Activated CD4-positive, alpha-beta T cell treated with anti-CD3 and anti-CD28 coated beads, Interleukin-2, amount 10 ng/mL, durations not matched to agents 24 days and 14 days (primary cell): Measurements from ENCODE around the gene SCRT2. TPM values are rescaled to one million over a fixed set of nuclear protein-coding genes. Genes with fewer than 3 reads are reported as not detected.
A peak's percentile ranks its signal among the peaks of the same experiment; 100 is the strongest.
"Not testable (repeated sequence)": the region's sequence is repeated elsewhere in the genome, so short reads cannot be mapped to it uniquely, and the experiment has no call there.

Experiments
- DNase-seq: peaks from one replicate; pipeline ENCODE4 v3.0.0; 2022
- H3K27ac Mint-ChIP-seq: one replicate; pipeline ENCODE4 v1.8.0; 2022; ENCODE audit warnings: mild to moderate bottlenecking, mixed read lengths
- H3K27me3 Mint-ChIP-seq: one replicate; pipeline ENCODE4 v1.8.0; 2022; ENCODE audit warnings: mixed read lengths
- H3K36me3 Mint-ChIP-seq: one replicate; pipeline ENCODE4 v1.8.0; 2022; ENCODE audit warnings: low read depth, mild to moderate bottlenecking, mixed read lengths
- H3K4me1 Mint-ChIP-seq: one replicate; pipeline ENCODE4 v1.8.0; 2021; ENCODE audit warnings: mixed read lengths
- H3K4me3 Mint-ChIP-seq: one replicate; pipeline ENCODE4 v1.8.0; 2022; ENCODE audit warnings: mild to moderate bottlenecking, moderate library complexity, mixed read lengths
- H3K9me3 Mint-ChIP-seq: one replicate; pipeline ENCODE4 v1.8.0; 2021; ENCODE audit warnings: mixed read lengths
- intact Hi-C: fragments of 100-400 bp; cut with micrococcal nuclease; formaldehyde crosslinking; loops from one replicate; pipeline ENCODE4 v1.15.1; 2023
- total RNA-seq: library from RNA; stranded (reverse); gene quantifications from 2 replicates; pipeline ENCODE4 v1.2.3, GENCODE V29; 2022

The SCRT2 gene
- total RNA-seq, 1 donor from 2014 or later, result not detected

DNA sequence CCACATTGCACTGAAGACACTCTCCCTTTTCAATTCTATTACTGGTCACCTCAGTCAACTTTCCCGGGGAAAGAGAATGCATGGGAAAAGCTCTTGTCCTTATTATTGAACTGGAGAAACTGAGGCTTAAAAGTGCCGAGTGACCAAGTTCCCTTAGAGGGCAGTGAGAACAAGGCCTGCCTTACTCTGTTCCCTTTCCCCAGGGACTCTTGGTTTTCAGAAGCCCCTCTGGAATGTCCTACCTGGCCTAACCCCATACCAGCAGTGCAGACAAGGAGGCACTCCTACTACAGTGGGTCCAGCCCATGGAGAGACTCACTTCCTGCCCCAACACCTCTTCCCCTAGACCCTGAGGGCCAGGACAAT, 28.8 kb downstream of the SCRT2 start:
- H3K4me3 Mint-ChIP-seq, result no peak overlapping the region
- H3K9me3 Mint-ChIP-seq, result no peaks in the 10 kb centered on the region
- no peak for DNase-seq
- peaks cover 38% of the 10 kb centered on the region for H3K36me3 Mint-ChIP-seq
- H3K27me3 Mint-ChIP-seq, result peaks cover 16% of the 10 kb centered on the region
- H3K4me1 Mint-ChIP-seq, result peaks cover 17% of the 10 kb centered on the region
- H3K27ac Mint-ChIP-seq, result no peak overlapping the region
- intact Hi-C loops, result no loop called here

- intact Hi-C loops, result no loop called here
- no peak for DNase-seq
- Mint-ChIP-seq H3K4me3 (no peak overlapping the region), H3K36me3 (peaks cover 36% of the 10 kb centered on the region), H3K4me1 (peaks cover 15% of the 10 kb centered on the region), H3K9me3 (no peaks in the 10 kb centered on the region), H3K27ac (no peak overlapping the region), H3K27me3 (peaks cover 19% of the 10 kb centered on the region)
Measured at GRCh38 chr20:646107-646867, 29.3 kb downstream of the SCRT2 start.

- H3K27me3 Mint-ChIP-seq, result peaks cover 22% of the 10 kb centered on the region
- H3K27ac Mint-ChIP-seq, result no peak overlapping the region
- H3K9me3 Mint-ChIP-seq, result no peaks in the 10 kb centered on the region
- peak; percentile 93 for DNase-seq
- intact Hi-C loops, result loop anchor here (1.0 to 2.0 kb wide), 2 partner anchors 83 to 291 kb away; no protein-coding TSS in a partner anchor
- H3K4me1 Mint-ChIP-seq, result peaks cover 11% of the 10 kb centered on the region
- H3K4me3 Mint-ChIP-seq, result no peak overlapping the region
- H3K36me3 Mint-ChIP-seq, result peaks cover 33% of the 10 kb centered on the region
Measured at GRCh38 chr20:645318-646106, 30.1 kb downstream of the SCRT2 start.

- intact Hi-C loops, result loop anchor here (1.0 to 2.0 kb wide), 2 partner anchors 83 to 290 kb away; no protein-coding TSS in a partner anchor
- H3K4me3 Mint-ChIP-seq, result no peak overlapping the region
- no peak overlapping the region for H3K27ac Mint-ChIP-seq
- H3K4me1 Mint-ChIP-seq, result peaks cover 11% of the 10 kb centered on the region
- H3K9me3 Mint-ChIP-seq, result no peaks in the 10 kb centered on the region
- H3K36me3 Mint-ChIP-seq, result peaks cover 28% of the 10 kb centered on the region
- DNase-seq, result no peak
- peaks cover 25% of the 10 kb centered on the region for H3K27me3 Mint-ChIP-seq
Measured at GRCh38 chr20:644692-645317, 30.8 kb downstream of the SCRT2 start.

- Mint-ChIP-seq H3K27ac (no peak overlapping the region), H3K27me3 (peaks cover 26% of the 10 kb centered on the region), H3K4me1 (peaks cover 11% of the 10 kb centered on the region), H3K9me3 (no peaks in the 10 kb centered on the region), H3K36me3 (peaks cover 12% of the 10 kb centered on the region), H3K4me3 (no peak overlapping the region)
- DNase-seq, result no peak
- intact Hi-C loops, result no loop called here
Measured at GRCh38 chr20:642398-643174, 33.0 kb downstream of the SCRT2 start.

DNA sequence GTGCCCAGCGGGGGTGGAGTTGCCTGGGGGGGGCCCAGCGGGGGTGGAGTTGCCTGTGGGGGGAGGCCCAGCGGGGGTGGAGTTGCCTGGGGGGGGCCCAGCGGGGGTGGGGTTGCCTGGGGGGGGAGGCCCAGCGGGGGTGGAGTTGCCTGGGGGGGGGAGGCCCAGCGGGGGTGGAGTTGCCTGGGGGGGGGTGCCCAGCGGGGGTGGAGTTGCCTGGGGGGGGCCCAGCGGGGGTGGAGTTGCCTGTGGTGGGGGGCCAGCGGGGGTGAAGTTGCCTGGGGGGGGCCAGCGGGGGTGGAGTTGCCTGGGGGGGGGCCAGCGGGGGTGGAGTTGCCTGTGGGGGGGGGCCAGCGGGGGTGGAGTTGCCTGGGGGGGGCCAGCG, 33.6 kb downstream of the SCRT2 start:
- intact Hi-C loops, H3K36me3 Mint-ChIP-seq, H3K9me3 Mint-ChIP-seq, H3K27ac Mint-ChIP-seq, H3K4me3 Mint-ChIP-seq, DNase-seq: not testable (repeated sequence)
- Mint-ChIP-seq H3K27me3 (peaks cover 29% of the 10 kb centered on the region), H3K4me1 (peaks cover 11% of the 10 kb centered on the region)

GRCh38 chr20:641516-641875, 34.1 kb downstream of the SCRT2 start:
- Mint-ChIP-seq H3K4me3 (no peak overlapping the region), H3K4me1 (peaks cover 11% of the 10 kb centered on the region), H3K36me3 (peaks cover 2% of the 10 kb centered on the region), H3K27me3 (peaks cover 29% of the 10 kb centered on the region), H3K9me3 (no peaks in the 10 kb centered on the region), H3K27ac (peak overlapping the region; percentile 16)
- DNase-seq, result no peak
- intact Hi-C loops, result no loop called here

GRCh38 chr20:640674-641515, 34.7 kb downstream of the SCRT2 start:
- no peak for DNase-seq
- Mint-ChIP-seq H3K27ac (no peak overlapping the region), H3K4me1 (peaks cover 11% of the 10 kb centered on the region), H3K36me3 (peaks cover 2% of the 10 kb centered on the region), H3K27me3 (peaks cover 32% of the 10 kb centered on the region), H3K4me3 (no peak overlapping the region), H3K9me3 (no peaks in the 10 kb centered on the region)
- intact Hi-C loops, result no loop called here

GRCh38 chr20:638579-638978, 37.0 kb downstream of the SCRT2 start:
- no peak overlapping the region for H3K4me3 Mint-ChIP-seq
- no peaks in the 10 kb centered on the region for H3K36me3 Mint-ChIP-seq
- peaks cover 5% of the 10 kb centered on the region for H3K4me1 Mint-ChIP-seq
- H3K27me3 Mint-ChIP-seq, result peaks cover 25% of the 10 kb centered on the region
- no peak for DNase-seq
- intact Hi-C loops, result no loop called here
- H3K9me3 Mint-ChIP-seq, result no peaks in the 10 kb centered on the region
- H3K27ac Mint-ChIP-seq, result no peak overlapping the region

- Mint-ChIP-seq H3K27me3 (peaks cover 20% of the 10 kb centered on the region), H3K36me3 (no peaks in the 10 kb centered on the region), H3K27ac (no peak overlapping the region), H3K4me1 (peaks cover 5% of the 10 kb centered on the region), H3K9me3 (no peaks in the 10 kb centered on the region), H3K4me3 (no peak overlapping the region)
- intact Hi-C loops, result no loop called here
- DNase-seq, result no peak
Measured at GRCh38 chr20:637559-637958, 38.0 kb downstream of the SCRT2 start.

DNA sequence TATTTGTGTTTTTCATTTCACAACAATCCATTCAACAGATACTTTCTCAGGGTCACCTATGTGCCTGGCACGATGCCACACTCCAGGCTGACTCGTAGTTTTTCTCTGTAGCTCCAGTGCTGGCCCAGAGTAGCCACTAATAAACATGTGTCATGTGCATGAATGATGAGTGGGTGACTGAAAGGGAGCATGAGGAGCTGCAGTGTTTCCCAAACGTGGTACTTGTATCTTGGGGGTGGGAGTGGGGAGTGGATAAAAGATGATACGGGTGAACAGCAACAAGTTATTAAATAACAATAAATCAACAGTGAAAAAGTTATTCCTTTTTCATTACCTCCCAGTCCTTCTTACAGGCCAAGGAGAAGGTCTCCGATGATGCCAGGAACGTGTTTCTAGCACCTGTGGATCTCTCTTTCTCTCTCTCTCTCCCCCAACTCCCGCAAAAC, 39.7 kb downstream of the SCRT2 start:
- H3K4me3 Mint-ChIP-seq, result no peak overlapping the region
- H3K27me3 Mint-ChIP-seq, result peaks cover 15% of the 10 kb centered on the region
- no peak overlapping the region for H3K27ac Mint-ChIP-seq
- no peaks in the 10 kb centered on the region for H3K36me3 Mint-ChIP-seq
- intact Hi-C loops, result no loop called here
- H3K9me3 Mint-ChIP-seq, result no peaks in the 10 kb centered on the region
- no peak for DNase-seq
- no peaks in the 10 kb centered on the region for H3K4me1 Mint-ChIP-seq

DNA sequence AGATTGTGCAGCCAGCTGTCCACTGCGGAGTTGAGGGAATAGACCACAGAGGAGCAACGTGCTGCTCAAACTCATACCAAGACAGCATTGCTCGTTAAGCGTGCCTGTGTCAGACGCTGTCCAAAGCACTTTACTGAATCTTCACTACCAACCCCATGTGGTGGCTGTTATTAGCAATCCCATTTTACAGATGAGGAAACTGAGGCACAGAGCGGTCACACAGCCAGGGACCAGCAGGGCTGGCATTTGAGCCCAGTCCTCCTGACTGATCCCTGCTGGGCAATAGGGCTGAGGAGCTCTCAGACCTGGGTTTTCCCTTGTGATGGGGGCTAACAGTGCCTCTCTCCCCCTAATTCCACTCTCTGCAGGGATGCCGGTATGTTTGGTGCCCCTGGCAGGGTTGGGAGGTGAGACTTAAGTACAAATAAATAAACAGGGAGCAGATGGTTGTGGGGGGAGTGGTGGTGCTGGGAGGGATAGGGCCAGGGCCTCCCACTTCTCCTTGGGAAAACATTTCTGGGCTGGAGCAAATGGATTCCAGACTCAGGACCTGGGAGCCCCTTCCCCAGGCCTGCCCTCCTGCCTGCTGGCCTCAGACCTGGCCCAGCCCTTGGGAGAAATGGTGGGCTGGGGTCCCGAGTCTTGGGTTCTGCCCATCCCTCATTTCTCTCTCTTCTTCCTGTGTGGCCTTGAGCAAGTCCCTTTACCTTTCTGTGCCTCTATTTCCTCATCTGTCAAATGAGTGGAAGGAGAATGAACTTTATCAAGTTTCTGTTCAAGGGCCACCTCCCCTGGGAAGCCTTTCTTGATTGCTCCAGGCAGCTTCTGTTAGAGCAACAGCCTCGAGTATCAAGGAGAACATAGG, 40.3 kb downstream of the SCRT2 start:
- Mint-ChIP-seq H3K27me3 (peaks cover 15% of the 10 kb centered on the region), H3K4me3 (no peak overlapping the region), H3K27ac (no peak overlapping the region), H3K9me3 (no peaks in the 10 kb centered on the region), H3K4me1 (no peaks in the 10 kb centered on the region), H3K36me3 (no peaks in the 10 kb centered on the region)
- intact Hi-C loops, result no loop called here
- no peak for DNase-seq
